Erythroblast (primary cell): ENCODE results near the gene SPSB1.

Experiments used
- GATA1 ChIP-seq: IDR thresholded peaks from 2 replicates; pipeline ENCODE4 v1.6.1; 2011; ENCODE audit warnings: low read depth, mild to moderate bottlenecking, control low read depth, low read length, moderate library complexity
- POLR2A ChIP-seq: IDR thresholded peaks from 2 replicates; pipeline ENCODE4 v1.6.1; 2011; ENCODE audit warnings: mild to moderate bottlenecking, low read length

DNA sequence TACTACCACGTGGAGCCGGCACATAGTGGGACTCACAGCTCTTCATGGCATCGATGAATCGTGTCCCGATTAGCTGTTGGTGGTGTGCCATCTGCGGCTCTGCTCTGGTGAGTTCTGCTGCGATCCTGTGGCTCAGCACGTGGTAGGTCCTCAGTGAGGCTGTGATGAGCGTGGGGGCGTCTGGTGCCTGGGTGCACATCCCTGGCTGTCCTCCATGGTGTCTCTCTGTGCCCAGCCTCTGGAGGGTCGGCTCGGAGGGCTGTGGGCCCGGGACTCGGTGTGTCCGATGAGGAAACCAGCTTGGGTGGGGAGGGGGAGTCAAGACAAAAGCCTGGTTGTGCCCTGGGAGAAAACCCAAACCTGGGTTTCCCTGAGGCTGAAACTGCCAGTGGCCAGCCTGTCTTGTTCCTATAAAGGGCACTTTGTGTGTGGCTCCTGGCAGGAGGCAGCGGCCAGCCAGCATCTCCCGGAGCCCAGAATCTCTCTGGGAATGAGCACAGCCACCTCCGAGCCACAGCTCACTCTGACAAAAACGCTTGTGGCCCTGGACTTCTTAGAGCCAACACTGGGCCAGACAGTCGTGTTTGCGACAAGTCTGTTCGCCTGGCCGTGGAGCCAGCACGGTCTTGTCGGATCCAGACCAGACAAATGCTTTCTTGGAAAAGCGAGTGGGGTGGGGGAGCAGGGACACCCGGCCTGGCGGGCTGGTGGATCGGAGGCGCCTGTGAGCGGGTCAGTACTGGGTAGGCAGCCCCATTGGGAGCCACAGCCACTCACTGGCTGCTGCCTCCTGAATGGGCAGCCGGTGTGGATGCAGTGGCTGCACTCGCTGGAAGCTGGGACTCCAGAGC lies 31.8 kb downstream of the SPSB1 start:
- TF ChIP-seq POLR2A (no peak), GATA1 (no peak)
